Measurements from ENCODE around the gene FAF2.

DNA sequence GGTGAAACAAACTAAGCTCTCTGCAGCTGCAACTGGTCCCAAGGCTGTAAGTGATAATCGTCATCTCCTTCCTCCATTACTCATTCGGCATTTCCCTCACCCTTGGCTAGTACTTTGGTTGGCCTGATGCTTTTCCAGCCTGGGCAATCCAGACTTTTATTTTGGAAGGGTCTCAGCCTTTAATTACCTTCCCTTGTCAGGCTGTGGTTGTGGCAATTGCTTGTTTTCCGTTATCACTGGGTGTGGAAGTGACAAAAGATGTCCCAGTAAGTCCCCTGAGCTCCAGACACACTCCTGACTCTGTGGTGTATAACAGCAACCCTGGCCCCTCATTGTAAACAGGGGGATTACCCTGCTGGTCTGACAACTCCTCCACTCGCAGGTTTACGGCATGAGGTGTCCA, 6.3 kb upstream of the FAF2 start:
- TF ChIP-seq POLR2AphosphoS5 (IDR thresholded peaks at IDR 0.05; ENCODE audit: low read depth, low read length) (no peak), POLR2A (IDR thresholded peaks at IDR 0.05; ENCODE audit: low read depth, low read length) (no peak), TAF1 (IDR thresholded peaks at IDR 0.05; ENCODE audit: borderline replicate concordance, low read depth, low read length) (no peak)
